Keratinocyte (primary cell): ENCODE measurements around the gene SPIRE1. TPM values are rescaled to one million over a fixed set of nuclear protein-coding genes. Genes with fewer than 3 reads are reported as not detected.

ENCODE experiments used
- DNase-seq: peaks from one replicate; pipeline ENCODE4 v3.0.0-alpha.2; 2011; ENCODE audit warnings: low read depth, missing footprints, low spot score
- FAIRE-seq: peaks from 2 replicates; lab custom pipeline; 2011; peaks lifted over from hg19 to GRCh38; lab: Jason Lieb, UNC
- H2AFZ ChIP-seq: 2 replicates; pipeline ENCODE4 v1.6.0; 2012; ENCODE audit warnings: low read length, control low read depth, inconsistent platforms; ENCODE audit not compliant: control insufficient read depth
- H3K27ac ChIP-seq: 2 replicates; pipeline ENCODE4 v1.5.1; 2011; ENCODE audit warnings: low read length; ENCODE audit not compliant: control insufficient read depth, insufficient read depth
- H3K27me3 ChIP-seq: 3 replicates; pipeline ENCODE4 v1.6.0; 2011; ENCODE audit warnings: low read length; ENCODE audit not compliant: control insufficient read depth, insufficient read depth; ENCODE audit errors: extremely low read depth
- H3K36me3 ChIP-seq, 2 experiments: 2 replicates in 1 of 2; 3 replicates in 1 of 2; pipeline ENCODE4 v1.5.1; 2011; ENCODE audit warnings: low read length in 2 of 2, mild to moderate bottlenecking in 1 of 2; ENCODE audit not compliant: control insufficient read depth in 2 of 2, insufficient read depth in 2 of 2; ENCODE audit errors: extremely low read depth in 1 of 2
- H3K4me1 ChIP-seq: 3 replicates; pipeline ENCODE4 v1.5.1; 2011; ENCODE audit warnings: low read length; ENCODE audit not compliant: control insufficient read depth, insufficient read depth; ENCODE audit errors: extremely low read depth
- H3K4me2 ChIP-seq: 3 replicates; pipeline ENCODE4 v1.6.0; 2011; ENCODE audit warnings: low read depth, low read length; ENCODE audit not compliant: control insufficient read depth, insufficient read depth; ENCODE audit errors: extremely low read depth
- H3K4me3 ChIP-seq, 3 experiments: fragments of 200-600 bp in 1 of 3; sonication (generic) in 1 of 3; 2 replicates in 2 of 3; 3 replicates in 1 of 3; pipeline ENCODE4 v1.5.1; 2011 to 2016; ENCODE audit warnings: low read length in 3 of 3, mild to moderate bottlenecking in 3 of 3, control low read depth in 2 of 3, inconsistent platforms in 1 of 3, low read depth in 1 of 3, mixed read lengths in 1 of 3, mixed run types in 1 of 3, moderate library complexity in 1 of 3; ENCODE audit not compliant: control insufficient read depth in 2 of 3, insufficient read depth in 2 of 3; ENCODE audit errors: extremely low read depth in 1 of 3
- H3K79me2 ChIP-seq: 2 replicates; pipeline ENCODE4 v1.6.0; 2012; ENCODE audit warnings: low read length; ENCODE audit not compliant: control insufficient read depth, insufficient read depth
- H3K9ac ChIP-seq: 3 replicates; pipeline ENCODE4 v1.6.0; 2011; ENCODE audit warnings: low read length; ENCODE audit not compliant: control insufficient read depth, insufficient read depth; ENCODE audit errors: extremely low read depth
- H3K9me1 ChIP-seq: 3 replicates; pipeline ENCODE4 v1.6.0; 2011; ENCODE audit warnings: low read length; ENCODE audit not compliant: control insufficient read depth, insufficient read depth; ENCODE audit errors: extremely low read depth
- H3K9me3 ChIP-seq: 2 replicates; pipeline ENCODE4 v1.5.1; 2012; ENCODE audit warnings: low read depth, low read length; ENCODE audit not compliant: control insufficient read depth
- H4K20me1 ChIP-seq: 3 replicates; pipeline ENCODE4 v1.6.0; 2011; ENCODE audit warnings: low read length; ENCODE audit not compliant: control insufficient read depth, insufficient read depth; ENCODE audit errors: extremely low read depth
- EZH2 ChIP-seq: IDR thresholded peaks from one replicate; pipeline ENCODE4 v1.6.1; 2012; ENCODE audit warnings: inconsistent platforms, mild to moderate bottlenecking, low read length, moderate library complexity
- dilution Hi-C: fragments of 300-500 bp; cut with MboI; formaldehyde crosslinking; loops from one replicate; pipeline ENCODE4 v1.7.0; 2020; ENCODE audit warnings: low sequenced_read_pairs; ENCODE audit not compliant: extremely low pct_ligation_motif_present
- polyA plus RNA-seq, 5 experiments: library from polyadenylated mRNA; depleted of rRNA in 3 of 5; stranded (reverse) in 3 of 5; stranded (forward) in 1 of 5; unstranded in 1 of 5; fragments of >200 nt; gene quantifications; 1 replicate in 1 of 5; 2 replicates in 3 of 5; 3 replicates in 1 of 5; pipeline versions ENCODE4 v1.2.1 to v1.2.3, GENCODE V29; 2011 to 2012; ENCODE audit warnings: missing spikeins in 2 of 5, low read depth in 1 of 5, low replicate concordance in 1 of 5
- TF ChIP-seq, protein P1 (sequence below), 3 experiments: IDR thresholded peaks in 1 of 3; conservative IDR thresholded peaks in 1 of 3; optimal IDR thresholded peaks in 1 of 3; 2 replicates in 2 of 3; 3 replicates in 1 of 3; pipeline versions ENCODE3 to v1.5.1; 2011; ENCODE audit warnings: low read length in 3 of 3, mild to moderate bottlenecking in 3 of 3, moderate library complexity in 2 of 3, control low read depth in 1 of 3, inconsistent platforms in 1 of 3; ENCODE audit not compliant: insufficient read depth in 2 of 3; ENCODE audit errors: extremely low read depth in 1 of 3

Gene SPIRE1
- polyA plus RNA-seq, 1 donor (not counting 4 experiments of a cell fraction or from before 2014, with no cell fraction given) = 20.6 TPM

- no peak for FAIRE-seq
- H3K79me2 ChIP-seq = no peaks in the 10 kb centered on the region
- H3K4me2 ChIP-seq = no peak overlapping the region
Measured at GRCh38 chr18:12452784-12453183, 205.1 kb downstream of the SPIRE1 start.

GRCh38 chr18:12451428-12451827 is 206.5 kb downstream of the SPIRE1 start:
- Histone ChIP-seq H3K9ac (no peak overlapping the region), H3K4me2 (no peak overlapping the region), H3K4me3 (no peak overlapping the region), H2AFZ (no peak overlapping the region), H3K9me1 (no peaks in the 10 kb centered on the region), H3K79me2 (no peaks in the 10 kb centered on the region), H3K9me3 (no peaks in the 10 kb centered on the region), H3K4me1 (no peaks in the 10 kb centered on the region), H3K27me3 (no peaks in the 10 kb centered on the region), H3K36me3 (peaks cover 0 to 14% of the 10 kb centered on the region in 2 experiments), H3K27ac (no peak overlapping the region), H4K20me1 (no peaks in the 10 kb centered on the region)
- no peak for DNase-seq
- dilution Hi-C loops = no loop called here
- FAIRE-seq = no peak
- no peak for TF ChIP-seq EZH2
- TF ChIP-seq, protein P1, sequence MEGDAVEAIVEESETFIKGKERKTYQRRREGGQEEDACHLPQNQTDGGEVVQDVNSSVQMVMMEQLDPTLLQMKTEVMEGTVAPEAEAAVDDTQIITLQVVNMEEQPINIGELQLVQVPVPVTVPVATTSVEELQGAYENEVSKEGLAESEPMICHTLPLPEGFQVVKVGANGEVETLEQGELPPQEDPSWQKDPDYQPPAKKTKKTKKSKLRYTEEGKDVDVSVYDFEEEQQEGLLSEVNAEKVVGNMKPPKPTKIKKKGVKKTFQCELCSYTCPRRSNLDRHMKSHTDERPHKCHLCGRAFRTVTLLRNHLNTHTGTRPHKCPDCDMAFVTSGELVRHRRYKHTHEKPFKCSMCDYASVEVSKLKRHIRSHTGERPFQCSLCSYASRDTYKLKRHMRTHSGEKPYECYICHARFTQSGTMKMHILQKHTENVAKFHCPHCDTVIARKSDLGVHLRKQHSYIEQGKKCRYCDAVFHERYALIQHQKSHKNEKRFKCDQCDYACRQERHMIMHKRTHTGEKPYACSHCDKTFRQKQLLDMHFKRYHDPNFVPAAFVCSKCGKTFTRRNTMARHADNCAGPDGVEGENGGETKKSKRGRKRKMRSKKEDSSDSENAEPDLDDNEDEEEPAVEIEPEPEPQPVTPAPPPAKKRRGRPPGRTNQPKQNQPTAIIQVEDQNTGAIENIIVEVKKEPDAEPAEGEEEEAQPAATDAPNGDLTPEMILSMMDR (optimal IDR thresholded peaks at IDR 0.05 in 1 of 3, IDR thresholded peaks at IDR 0.05 in 1 of 3, conservative IDR thresholded peaks at IDR 0.05 in 1 of 3; ENCODE audit: extremely low read depth in 1 of 3, insufficient read depth in 2 of 3, low read length in 3 of 3) = no peak

More at GRCh38 chr18:12452784-12453183, 205.1 kb downstream of the SPIRE1 start:
- Histone ChIP-seq H3K4me1 (no peaks in the 10 kb centered on the region), H3K4me3 (no peak overlapping the region), H3K9me3 (no peaks in the 10 kb centered on the region), H2AFZ (no peak overlapping the region), H3K9me1 (no peaks in the 10 kb centered on the region), H3K9ac (no peak overlapping the region), H3K27ac (no peak overlapping the region), H3K36me3 (peaks cover 0 to 11% of the 10 kb centered on the region in 2 experiments), H4K20me1 (no peaks in the 10 kb centered on the region), H3K27me3 (no peaks in the 10 kb centered on the region)
- dilution Hi-C loops = no loop called here
- no peak for DNase-seq
- TF ChIP-seq, protein P1 (optimal IDR thresholded peaks at IDR 0.05 in 1 of 3, IDR thresholded peaks at IDR 0.05 in 1 of 3, conservative IDR thresholded peaks at IDR 0.05 in 1 of 3; ENCODE audit: extremely low read depth in 1 of 3, insufficient read depth in 2 of 3, low read length in 3 of 3) = no peak
- TF ChIP-seq EZH2 = no peak
